K562 (cell line): ENCODE measurements around the gene GJD4.

Source experiments
- HCFC1 ChIP-seq: IDR thresholded peaks from 2 replicates; pipeline ENCODE4 v1.6.1; 2012; ENCODE audit warnings: low read depth, low read length, improper control_type of control experiment
- POLR2A ChIP-seq: fragments of 450-650 bp; conservative IDR thresholded peaks from 2 replicates; pipeline ENCODE4 v1.6.1; 2016
- YBX1 ChIP-seq: fragments of 450-650 bp; IDR thresholded peaks from 2 replicates; pipeline ENCODE4 v1.7.1; 2016; ENCODE audit warnings: mild to moderate bottlenecking
- ZNF239 ChIP-seq: fragments of 250-450 bp; sonication (Bioruptor Pico); IDR thresholded peaks from 2 replicates; pipeline ENCODE4 v1.4.0; 2020; ENCODE audit warnings: mild to moderate bottlenecking
- TF ChIP-seq, protein P1 (sequence below), 2 experiments: fragments of 450-650 bp in 1 of 2; sonication (generic) in 1 of 2; formaldehyde crosslinking in 1 of 2; IDR thresholded peaks; 2 replicates each; pipeline versions ENCODE4 v1.7.1 to v1.9.0; 2016 to 2022; ENCODE audit warnings: inconsistent platforms in 1 of 2, mild to moderate bottlenecking in 1 of 2, missing genetic modification reagents in 1 of 2

DNA sequence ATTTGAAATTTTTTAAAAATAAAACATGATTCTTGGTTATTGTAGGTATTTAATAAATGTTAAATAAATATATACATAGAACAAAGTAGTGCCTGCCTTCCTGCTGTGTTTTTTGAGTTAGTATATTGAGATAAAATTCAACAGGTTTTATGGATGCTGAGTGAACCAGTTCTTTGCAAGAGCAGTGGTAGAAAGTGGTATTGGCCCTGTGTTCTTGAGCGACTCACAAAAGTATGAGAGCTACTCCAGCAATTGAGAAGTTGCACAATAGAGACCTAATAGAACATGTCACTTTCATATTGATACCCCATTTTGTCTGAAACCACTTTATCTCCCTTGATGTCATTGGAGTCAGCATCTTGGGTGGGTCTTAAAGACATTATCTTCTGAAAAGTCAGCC lies 32.6 kb upstream of the GJD4 start:
- TF ChIP-seq YBX1: no peak
- no peak for TF ChIP-seq ZNF239 (CRISPR knock-in tag)
- TF ChIP-seq, protein P1, sequence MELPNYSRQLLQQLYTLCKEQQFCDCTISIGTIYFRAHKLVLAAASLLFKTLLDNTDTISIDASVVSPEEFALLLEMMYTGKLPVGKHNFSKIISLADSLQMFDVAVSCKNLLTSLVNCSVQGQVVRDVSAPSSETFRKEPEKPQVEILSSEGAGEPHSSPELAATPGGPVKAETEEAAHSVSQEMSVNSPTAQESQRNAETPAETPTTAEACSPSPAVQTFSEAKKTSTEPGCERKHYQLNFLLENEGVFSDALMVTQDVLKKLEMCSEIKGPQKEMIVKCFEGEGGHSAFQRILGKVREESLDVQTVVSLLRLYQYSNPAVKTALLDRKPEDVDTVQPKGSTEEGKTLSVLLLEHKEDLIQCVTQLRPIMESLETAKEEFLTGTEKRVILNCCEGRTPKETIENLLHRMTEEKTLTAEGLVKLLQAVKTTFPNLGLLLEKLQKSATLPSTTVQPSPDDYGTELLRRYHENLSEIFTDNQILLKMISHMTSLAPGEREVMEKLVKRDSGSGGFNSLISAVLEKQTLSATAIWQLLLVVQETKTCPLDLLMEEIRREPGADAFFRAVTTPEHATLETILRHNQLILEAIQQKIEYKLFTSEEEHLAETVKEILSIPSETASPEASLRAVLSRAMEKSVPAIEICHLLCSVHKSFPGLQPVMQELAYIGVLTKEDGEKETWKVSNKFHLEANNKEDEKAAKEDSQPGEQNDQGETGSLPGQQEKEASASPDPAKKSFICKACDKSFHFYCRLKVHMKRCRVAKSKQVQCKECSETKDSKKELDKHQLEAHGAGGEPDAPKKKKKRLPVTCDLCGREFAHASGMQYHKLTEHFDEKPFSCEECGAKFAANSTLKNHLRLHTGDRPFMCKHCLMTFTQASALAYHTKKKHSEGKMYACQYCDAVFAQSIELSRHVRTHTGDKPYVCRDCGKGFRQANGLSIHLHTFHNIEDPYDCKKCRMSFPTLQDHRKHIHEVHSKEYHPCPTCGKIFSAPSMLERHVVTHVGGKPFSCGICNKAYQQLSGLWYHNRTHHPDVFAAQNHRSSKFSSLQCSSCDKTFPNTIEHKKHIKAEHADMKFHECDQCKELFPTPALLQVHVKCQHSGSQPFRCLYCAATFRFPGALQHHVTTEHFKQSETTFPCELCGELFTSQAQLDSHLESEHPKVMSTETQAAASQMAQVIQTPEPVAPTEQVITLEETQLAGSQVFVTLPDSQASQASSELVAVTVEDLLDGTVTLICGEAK (IDR thresholded peaks at IDR 0.05): no peak
- TF ChIP-seq, protein P1 (CRISPR knock-in tag; IDR thresholded peaks at IDR 0.05): no peak
- no peak for TF ChIP-seq HCFC1
- no peak for TF ChIP-seq POLR2A
